Panc1 (cell line): ENCODE measurements around the gene OTOF.

Experiments used
- POLR2AphosphoS5 ChIP-seq: IDR thresholded peaks from 2 replicates; pipeline ENCODE4 v1.6.1; 2012; ENCODE audit warnings: mild to moderate bottlenecking, low read depth, low read length, moderate library complexity
- SIN3A ChIP-seq: IDR thresholded peaks from 2 replicates; pipeline ENCODE4 v1.6.1; 2012; ENCODE audit warnings: low read depth, mild to moderate bottlenecking, low read length, moderate library complexity, borderline replicate concordance; ENCODE audit not compliant: insufficient read depth
- TF ChIP-seq, protein P1 (sequence below): fragments of 450-650 bp; IDR thresholded peaks from 2 replicates; pipeline ENCODE4 v1.5.1; 2017; ENCODE audit warnings: mild to moderate bottlenecking
- TF ChIP-seq, protein P2 (sequence below), 2 experiments: IDR thresholded peaks; 2 replicates each; pipeline ENCODE4 v1.6.1; 2011 to 2012; ENCODE audit warnings: low read depth in 2 of 2, control low read depth in 1 of 2, low read length in 1 of 2, mild to moderate bottlenecking in 1 of 2, moderate library complexity in 1 of 2; ENCODE audit not compliant: insufficient read depth in 1 of 2

DNA sequence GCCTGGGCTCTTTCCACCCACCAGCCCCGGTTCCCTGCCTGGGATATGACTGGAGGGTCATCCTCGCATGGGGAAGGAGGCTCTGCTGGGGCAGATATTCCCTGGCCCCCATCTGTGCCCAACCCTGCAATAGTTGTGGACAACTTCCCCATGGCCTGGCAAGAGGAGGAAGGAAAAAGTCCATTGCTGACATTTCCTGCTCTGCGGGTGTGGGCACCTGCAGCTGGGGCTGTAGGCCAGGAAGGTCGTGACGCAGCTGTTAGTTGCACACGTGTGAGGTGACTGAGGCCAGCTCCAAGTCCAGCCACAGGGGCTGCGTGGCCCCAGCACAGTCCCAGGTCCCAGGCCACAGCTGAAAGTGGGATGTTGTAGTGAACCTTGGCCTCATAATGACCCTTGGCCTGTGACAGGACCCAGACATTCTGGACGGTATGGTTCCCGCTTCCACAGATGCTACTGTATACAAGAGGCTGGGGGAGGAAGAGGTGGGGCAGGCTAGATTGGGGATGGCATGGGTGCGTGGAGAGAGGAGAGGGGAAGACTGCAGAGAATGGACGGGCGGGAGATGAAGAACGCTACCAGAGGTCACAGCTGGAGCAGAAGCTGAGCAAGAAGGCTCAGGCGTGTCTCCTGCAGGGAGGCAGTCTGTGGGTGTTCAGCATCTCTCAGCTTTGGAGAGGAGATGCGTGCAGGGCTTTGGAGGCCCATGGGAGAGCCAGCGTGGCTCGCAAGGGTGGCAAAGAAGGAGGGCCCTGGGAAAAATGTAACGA, 22.1 kb downstream of the OTOF start:
- TF ChIP-seq, protein P1, sequence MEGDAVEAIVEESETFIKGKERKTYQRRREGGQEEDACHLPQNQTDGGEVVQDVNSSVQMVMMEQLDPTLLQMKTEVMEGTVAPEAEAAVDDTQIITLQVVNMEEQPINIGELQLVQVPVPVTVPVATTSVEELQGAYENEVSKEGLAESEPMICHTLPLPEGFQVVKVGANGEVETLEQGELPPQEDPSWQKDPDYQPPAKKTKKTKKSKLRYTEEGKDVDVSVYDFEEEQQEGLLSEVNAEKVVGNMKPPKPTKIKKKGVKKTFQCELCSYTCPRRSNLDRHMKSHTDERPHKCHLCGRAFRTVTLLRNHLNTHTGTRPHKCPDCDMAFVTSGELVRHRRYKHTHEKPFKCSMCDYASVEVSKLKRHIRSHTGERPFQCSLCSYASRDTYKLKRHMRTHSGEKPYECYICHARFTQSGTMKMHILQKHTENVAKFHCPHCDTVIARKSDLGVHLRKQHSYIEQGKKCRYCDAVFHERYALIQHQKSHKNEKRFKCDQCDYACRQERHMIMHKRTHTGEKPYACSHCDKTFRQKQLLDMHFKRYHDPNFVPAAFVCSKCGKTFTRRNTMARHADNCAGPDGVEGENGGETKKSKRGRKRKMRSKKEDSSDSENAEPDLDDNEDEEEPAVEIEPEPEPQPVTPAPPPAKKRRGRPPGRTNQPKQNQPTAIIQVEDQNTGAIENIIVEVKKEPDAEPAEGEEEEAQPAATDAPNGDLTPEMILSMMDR = no peak
- TF ChIP-seq POLR2AphosphoS5 = no peak
- TF ChIP-seq SIN3A = no peak
- TF ChIP-seq, protein P2, sequence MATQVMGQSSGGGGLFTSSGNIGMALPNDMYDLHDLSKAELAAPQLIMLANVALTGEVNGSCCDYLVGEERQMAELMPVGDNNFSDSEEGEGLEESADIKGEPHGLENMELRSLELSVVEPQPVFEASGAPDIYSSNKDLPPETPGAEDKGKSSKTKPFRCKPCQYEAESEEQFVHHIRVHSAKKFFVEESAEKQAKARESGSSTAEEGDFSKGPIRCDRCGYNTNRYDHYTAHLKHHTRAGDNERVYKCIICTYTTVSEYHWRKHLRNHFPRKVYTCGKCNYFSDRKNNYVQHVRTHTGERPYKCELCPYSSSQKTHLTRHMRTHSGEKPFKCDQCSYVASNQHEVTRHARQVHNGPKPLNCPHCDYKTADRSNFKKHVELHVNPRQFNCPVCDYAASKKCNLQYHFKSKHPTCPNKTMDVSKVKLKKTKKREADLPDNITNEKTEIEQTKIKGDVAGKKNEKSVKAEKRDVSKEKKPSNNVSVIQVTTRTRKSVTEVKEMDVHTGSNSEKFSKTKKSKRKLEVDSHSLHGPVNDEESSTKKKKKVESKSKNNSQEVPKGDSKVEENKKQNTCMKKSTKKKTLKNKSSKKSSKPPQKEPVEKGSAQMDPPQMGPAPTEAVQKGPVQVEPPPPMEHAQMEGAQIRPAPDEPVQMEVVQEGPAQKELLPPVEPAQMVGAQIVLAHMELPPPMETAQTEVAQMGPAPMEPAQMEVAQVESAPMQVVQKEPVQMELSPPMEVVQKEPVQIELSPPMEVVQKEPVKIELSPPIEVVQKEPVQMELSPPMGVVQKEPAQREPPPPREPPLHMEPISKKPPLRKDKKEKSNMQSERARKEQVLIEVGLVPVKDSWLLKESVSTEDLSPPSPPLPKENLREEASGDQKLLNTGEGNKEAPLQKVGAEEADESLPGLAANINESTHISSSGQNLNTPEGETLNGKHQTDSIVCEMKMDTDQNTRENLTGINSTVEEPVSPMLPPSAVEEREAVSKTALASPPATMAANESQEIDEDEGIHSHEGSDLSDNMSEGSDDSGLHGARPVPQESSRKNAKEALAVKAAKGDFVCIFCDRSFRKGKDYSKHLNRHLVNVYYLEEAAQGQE (IDR thresholded peaks at IDR 0.05; ENCODE audit: insufficient read depth in 1 of 2, low read depth in 2 of 2, low read length in 1 of 2) = no peak
